Anterior cingulate cortex (tissue), 58 donors: Measurements from ENCODE around the gene SPTB.

Experiments
- DNase-seq, 58 donors: peaks; one replicate each; lab custom pipeline; 2025; lab: John Stamatoyannopoulos, UW

The SPTB gene

DNA sequence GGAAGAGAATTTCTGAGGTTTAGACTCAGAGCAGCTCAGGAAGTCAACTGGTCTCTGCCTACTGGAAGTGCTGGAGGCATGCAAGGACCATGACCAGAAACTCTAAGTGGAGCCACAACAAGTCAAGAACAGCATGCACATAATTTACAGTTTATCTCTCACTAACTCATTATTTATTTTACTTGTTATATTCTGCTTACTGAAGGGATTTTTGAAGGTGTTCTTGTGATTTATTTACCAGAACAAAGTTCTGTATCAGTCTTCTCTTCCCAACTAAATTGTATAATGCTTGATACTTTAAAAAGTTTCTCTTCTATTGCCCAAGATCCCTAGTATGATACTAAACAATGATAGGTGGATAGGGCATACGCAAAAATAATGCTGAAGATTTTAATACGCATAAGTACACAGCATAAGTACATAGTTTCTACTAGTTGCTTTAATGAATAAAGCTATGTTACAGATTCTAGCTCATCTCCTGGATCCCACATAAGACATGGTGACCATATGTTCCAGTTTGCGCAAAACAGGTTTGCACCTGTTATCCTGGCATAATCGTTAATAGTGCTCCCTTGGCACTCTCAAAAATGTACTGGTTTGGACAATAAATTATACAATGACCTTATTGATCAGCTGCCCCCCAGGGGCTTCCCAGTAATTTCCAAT lies 11.6 kb upstream of the SPTB start:
- no peak for DNase-seq

DNA sequence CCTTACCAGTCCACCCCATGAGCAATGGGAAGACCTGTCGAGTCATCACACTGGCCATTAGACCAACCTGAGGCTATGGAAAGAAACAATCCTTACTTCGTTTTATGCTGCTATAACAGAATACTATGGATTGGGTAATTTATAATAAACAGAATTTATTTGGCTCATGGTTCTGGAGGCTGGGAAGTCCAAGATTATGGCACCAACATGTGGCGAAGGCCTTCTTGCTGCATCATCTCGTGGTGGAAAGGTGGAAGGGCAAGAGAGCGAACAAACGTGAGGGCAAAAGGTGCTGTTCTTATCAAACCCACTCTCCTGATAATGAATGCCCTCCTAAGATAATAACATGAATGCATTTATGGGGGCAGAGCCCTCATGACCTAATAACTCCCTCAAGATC lies 9.6 kb upstream of the SPTB start:
- DNase-seq, result no peak

DNA sequence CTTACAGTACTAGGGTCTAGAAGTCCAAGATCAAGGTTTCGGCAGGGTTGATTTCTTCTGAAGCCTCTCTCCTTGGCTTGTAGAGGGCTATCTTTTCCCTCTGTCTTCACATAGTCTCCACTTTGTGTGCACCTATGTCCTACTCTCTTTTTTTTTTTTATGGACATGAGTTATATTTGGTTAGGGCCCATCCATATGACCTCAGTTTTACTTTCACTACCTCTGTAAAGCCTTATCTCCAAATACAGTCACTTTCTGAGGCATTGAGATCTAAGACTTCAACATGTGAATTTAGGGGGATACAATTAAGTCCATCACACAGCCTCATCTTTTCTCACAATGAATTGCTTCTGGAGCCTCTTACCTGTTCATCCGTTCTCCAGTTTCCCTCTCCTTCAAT lies 5.9 kb upstream of the SPTB start:
- no peak for DNase-seq

DNA sequence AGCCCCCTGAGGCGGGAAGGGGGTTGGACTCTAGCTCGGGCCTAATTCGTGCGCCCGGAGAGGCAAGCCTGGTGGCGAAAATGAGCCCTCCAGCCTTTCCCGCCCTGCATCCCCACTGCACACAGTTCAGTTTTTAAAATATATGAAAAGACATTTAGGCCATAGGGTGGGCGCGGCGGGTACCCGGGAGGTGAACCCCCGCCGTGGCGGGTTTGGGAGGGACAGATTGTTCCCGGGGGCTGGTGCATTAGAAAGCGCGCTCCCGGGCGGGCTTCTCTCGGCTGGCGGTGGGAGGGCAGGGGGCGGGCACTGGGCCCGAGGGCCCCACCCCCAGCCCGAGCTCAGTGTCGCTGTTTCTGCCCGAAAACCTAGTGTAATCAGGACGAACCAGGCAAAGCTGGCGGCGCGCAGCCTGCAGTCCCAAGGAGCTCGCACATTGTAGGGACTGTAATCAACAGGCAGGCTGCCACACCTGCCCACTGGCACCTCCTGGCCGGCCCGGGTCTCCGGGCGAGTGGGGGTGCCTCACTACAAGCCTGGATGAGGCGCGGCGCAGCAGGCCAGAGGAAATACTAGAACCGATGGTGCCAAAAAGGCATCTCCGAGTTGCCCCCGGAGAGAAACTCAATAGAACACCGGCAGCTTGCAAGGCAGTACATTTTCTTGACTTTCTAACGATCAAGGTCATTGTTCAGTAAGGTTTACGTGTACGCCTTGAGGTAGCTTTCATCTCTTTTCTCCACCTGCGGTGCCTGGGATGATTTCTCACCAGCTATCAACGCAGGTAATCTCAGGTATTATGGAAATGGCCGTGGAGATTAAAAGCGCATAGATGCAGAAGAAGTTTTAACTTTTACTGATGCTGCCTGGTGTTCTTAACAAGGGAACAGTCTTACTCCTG lies 764 bp upstream of the SPTB start:
- DNase-seq, result peak in 47 of 58 donors; percentile 14 to 77 (median 36)

DNA sequence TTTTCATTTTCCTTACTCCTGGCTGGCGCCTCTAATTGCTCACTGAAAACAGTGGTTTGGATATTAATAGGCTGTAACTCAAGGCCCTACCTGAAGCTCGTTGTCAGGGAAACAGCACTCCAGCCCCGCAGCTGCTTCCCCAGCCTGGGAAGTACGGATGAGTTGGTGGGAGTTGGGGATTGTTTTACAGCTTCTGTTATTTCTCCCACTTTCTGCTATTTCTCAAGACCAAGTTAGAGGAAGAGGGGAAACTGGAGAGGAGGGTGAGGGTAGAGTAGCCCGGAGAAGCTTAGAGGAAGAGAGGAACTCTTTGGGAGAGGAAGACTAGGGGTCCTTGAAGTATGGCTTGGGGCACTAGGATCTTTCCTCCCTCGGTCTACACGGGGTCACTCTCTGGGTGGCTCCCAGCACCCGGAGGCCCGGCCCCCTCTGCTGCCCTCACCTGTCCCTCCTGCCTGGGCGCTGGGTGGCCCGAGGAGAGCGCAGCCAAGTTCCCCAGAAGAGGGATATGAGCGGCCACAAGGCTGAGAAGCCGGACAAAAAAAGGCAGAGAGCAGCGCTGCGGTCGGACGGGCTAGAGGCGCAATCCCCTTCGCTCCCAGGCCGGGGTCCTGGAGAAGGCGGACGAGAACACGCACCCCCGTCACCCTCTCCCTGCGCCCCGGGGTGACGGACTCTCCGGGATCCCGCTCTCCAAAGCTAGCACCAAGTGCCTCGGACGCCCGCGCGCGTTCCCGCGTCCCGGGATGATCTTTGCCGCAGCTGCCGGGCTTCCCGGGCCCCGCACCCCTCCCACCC lies 671 bp downstream of the SPTB start:
- peak in 6 of 58 donors; percentile 12 to 50 (median 24) for DNase-seq

DNA sequence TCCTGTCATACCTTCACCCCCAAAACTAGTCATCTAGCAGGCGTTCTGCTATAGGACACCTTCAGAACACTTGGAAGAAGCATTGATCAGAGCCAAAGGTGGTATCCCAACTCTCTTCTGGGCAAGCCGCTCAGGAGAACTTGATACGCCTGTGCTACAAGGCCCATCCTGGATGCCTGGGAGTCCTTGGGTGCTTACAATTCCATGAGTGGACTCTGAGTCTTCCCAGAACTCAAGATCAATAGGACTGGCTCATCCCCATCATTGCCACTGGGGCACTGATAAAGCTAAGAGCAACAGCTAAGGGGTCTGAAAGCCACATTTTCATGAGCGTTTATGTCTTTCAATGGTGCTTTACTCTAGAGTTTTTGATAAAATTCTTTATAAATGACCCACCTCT lies 1.9 kb downstream of the SPTB start:
- no peak for DNase-seq

DNA sequence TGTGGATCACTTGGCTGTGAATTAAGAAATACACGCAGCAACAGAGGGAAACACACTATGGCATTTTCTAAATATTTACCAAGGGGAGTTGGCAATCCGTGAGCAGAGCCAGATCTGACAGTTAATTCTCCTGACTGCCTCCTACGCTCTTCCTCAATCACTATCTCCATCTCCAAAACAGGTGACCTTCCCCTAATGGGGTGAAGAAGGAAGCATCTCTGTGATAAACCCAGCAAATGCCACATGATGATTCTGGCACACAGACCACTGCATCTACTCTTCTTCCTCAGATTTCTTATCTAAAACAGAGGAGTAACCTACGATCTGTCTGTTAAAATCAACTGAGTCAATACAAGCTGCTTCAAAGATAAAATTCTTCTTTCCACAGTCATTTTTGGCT lies 4.4 kb downstream of the SPTB start:
- DNase-seq, result no peak

DNA sequence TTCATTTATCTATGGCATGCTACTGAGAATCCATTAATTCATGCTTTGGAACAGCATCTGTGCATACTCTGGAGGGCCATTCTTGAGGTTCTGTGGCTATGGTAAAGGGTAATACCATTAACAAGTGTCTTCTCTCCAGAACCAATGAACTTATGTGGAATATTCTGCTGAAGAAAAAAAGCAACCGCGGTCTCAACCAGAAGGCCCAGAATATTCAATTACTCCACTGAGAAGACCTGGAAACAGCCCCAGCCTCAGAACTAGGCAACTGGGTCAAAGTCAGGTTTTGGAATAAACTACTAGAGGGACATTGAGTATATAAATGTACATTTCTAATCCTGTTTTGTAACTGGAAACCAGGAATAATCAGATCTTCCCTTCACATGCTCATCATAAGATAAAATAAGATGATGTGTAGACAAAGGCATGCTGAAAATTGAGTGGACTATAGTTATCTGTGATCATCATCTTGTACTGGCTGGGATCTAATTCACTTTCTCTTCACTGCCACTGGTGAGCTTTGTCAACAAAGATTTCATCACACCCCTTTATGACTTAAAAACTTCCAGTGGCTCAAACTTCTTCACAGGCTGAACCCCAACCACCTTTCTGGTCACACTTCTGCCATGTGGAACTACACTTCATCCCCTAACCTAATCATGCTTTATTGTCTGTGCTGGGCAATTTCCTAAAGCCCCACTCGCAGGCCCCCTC lies 6.0 kb downstream of the SPTB start:
- no peak for DNase-seq

DNA sequence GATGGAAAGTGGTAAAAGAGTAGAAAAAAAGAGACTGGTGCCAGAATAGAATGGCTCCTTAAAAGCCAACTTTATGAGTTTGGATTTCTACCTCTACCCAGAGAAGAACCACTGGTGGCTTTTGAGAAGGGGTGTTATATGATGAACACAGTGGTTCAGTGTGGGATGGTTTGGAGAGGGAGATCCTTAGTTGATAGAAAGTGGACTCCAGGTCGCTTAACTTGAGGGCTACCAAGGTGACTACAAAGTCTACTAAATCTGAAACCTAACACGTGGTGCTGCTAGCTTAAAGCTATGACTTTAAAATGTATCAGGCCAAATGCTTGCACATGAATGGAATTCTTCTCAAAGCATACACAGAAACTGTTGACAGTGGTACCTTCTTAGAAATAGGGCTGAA lies 8.4 kb downstream of the SPTB start:
- DNase-seq, result no peak

DNA sequence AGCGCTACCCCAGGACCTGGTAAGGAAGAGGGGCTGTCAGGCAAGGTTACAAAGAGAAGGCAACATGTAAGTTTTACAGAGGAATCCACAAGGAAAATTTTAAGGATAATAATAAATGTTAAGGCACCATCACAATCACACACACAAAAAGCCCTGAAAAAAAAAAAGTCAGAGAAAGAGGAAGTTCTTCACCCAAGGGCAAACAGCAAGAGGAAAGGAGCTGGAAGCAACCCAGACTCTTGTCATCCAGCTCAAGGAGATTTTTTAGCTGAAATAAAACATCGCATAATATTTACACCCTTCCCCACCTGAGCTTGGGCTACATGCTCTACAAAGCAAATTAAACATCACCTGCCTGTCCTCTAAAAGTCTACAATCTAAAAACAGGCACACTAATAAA lies 9.5 kb downstream of the SPTB start:
- no peak for DNase-seq

DNA sequence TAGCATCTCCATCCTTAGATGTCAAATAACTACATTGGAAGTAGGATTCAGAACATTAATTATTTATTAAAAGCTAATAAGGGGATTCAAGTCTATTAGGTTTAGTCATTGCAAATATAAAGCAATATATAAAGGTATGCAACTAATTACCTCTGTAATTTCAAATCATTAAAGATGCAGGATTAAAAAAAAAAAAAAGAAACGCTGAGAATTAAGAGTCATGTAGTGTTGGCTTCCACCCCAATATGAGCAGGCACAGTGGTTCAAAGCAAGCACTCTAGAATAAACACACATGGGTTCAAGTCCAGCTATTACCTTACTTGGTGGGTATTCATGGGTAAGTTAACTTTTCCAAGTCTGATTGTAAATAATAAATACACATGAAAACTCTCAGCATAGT lies 10.9 kb downstream of the SPTB start:
- no peak for DNase-seq

DNA sequence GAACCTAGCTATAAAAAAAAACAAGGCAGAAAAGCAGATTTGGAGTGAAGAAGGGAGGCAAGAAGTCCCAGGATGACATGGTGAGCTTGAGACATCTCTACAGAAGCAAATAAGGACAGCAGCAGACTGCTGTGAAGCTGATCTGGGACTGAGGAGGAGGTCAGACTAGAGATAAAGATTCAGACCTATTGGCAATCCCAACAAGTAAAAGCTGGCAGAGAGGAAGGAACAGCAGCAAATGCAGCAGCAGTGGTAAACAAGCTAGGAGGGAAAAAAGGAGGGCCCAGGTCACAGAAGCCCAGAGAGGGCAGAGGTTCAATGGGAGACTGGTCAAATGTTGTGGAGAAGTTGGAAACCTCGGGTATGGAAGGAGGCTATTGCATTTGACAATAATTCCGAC lies 11.3 kb downstream of the SPTB start:
- no peak for DNase-seq

DNA sequence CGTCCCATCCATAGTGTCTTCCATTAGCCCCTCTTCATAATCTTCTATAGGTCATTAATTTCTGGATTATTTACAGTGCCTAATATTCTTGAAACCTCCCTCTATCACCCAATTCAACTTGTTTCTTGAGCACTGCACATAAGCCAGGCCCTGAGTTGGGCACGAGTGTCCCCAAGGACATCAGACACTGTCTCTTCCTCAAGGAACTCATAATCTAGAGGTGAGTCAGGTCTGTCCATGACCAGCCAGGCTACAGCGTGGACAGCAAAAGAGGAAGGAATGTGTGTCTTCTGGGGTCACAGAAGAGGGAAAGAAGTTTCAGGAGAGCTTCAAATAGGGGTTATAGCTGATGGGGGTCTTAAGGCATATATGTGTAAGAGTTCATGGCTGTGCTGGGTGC lies 12.5 kb downstream of the SPTB start:
- DNase-seq, result no peak

DNA sequence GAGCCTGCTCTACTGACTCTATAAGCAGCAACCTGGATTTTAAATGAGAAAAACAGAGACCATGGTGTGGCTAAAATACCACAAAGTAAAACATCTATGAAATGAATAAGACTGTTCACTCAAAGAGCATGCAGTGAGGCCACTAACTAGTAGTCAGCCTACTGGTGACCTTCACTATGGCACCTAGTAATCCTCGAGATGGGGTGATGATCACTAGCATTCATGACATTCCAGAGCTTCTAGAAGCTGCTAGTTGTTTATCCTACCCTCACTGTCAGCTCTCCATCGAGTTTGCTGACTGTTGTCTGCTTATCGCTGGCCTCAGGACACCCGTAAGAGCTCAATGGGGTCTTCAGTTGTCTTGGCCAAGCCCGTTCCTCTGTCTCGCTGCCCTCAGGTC lies 13.7 kb downstream of the SPTB start:
- no peak for DNase-seq

DNA sequence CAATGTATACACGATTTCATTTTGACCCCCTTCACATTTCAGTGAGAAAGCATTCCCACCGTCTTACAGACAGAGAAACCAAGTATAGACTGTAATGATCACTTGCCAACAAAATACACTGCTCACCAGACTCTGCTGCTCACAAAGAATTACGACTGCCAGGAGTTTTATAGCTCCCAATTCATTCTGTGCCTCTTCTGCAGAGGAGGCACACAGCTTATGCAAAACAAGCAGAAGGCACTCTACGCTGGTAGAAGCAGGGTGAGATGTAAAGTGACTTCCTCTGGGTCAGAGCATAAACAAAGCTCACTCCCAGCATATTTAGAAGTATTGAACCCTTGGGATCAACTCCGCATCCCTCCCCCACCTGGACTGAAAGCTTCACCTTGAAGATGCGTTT lies 14.6 kb downstream of the SPTB start:
- peak in 3 of 58 donors; percentile 4 to 38 (median 9) for DNase-seq

DNA sequence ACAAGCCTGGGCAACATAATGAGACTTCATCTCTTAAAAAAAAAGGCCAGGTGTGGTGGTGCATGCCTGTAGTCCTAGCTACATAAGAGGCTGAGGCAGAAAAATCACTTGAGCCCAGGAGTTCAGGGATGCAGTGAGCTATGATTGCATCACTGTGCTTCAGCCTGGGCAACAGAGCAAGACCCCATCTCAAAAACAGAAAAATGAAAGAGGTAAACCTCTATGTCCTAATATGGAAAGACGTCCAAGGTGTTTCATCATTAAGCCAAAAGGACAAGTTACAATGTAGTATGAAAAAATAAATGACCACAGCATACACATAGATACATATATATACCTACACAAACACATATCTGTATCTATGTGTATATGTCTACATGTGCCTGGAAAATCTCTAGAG lies 15.4 kb downstream of the SPTB start:
- DNase-seq, result no peak

DNA sequence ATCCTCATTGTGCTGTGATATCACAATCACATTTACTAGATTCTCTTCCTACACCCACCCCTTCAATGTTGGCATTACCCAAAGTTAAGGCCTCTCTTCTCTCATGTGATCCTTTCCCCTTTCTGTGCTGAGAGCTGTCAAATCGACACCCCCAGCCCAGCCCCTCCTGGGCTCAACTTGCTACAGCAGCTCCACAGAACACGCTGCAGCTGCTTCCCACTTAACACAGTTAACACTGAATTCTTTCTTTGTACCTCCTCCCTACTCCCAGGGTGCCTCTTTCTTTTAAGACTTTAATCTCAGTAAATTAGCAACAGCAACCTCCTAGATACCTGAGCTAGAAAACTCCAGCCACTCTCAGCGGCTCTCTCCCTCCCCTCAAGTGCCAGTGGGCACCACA lies 17.8 kb downstream of the SPTB start:
- DNase-seq, result no peak

DNA sequence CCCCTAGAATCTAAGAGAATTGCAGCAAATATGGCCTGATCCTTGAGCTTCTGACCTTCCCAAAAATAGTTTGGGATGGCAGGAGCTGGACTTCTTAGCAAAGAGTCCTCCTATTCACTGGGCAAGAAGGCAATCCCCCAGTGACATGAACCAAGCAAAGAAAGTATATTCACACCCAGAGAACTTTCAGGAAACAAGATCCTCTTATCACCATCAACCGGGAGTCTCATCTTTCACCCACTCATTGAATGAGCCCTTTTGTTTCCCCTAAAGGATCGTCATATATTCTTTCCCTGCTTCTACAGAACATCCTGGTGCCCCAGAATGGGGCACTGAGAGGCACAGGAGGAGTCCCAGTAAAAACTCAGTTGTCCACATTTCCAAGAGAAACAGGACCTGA lies 19.7 kb downstream of the SPTB start:
- no peak for DNase-seq

DNA sequence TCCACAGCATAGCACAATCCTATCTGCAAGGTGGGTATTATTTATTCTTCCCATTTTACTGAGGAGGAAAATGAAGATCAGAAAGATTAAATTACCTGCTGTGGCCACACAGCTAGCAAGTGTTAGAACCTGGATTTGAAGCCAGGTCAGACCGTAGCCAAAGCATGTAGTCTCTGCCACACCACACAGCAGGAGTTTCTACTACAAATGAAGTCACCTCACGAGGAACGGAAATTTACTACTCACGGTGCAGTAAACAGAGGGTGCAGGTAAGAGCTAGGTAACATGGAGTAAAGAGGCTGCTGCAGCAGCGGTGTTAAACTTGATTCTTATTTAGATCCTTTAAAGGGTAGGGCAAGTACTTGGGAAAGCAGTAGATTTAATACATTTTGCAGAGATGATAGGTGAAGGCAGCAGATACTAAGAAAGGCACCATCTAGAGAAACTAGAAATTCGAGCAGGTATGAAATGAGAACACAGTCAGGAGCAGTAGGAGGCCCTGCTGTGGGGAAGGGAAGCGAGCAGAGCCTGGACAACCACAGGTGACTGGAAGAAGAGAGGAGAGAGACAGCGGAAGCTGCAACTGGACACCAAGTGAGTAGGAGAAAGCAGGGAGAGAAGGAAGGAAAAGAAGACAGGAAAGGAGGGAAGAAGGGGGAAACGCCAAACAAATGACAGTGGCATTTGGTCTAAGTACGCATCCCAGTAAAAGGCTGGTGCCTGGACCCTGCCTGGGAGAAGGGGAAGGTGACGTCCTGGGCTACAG lies 21.5 kb downstream of the SPTB start:
- DNase-seq, result no peak
